K562 (cell line): ENCODE measurements around the gene LRRC14B. TPM values are rescaled to one million over a fixed set of nuclear protein-coding genes. Genes with fewer than 3 reads are reported as not detected.

ENCODE experiments used
- BACH1 ChIP-seq: fragments of 200-800 bp; sonication (Bioruptor generic); IDR thresholded peaks from 2 replicates; pipeline ENCODE4 v1.6.1; 2016; ENCODE audit warnings: missing genetic modification characterization, missing compliant biosample characterization
- CEBPG ChIP-seq, 3 experiments: fragments of 200-800 bp in 1 of 3; sonication (Bioruptor generic) in 1 of 3; sonication (generic) in 1 of 3; formaldehyde crosslinking in 1 of 3; IDR thresholded peaks in 2 of 3; conservative IDR thresholded peaks in 1 of 3; 2 replicates each; pipeline versions ENCODE4 v1.6.1 to v1.8.0; 2016 to 2022; ENCODE audit warnings: missing compliant biosample characterization in 2 of 3, missing genetic modification characterization in 2 of 3, mild to moderate bottlenecking in 1 of 3, missing genetic modification reagents in 1 of 3
- FOS ChIP-seq: IDR thresholded peaks from 3 replicates; pipeline ENCODE4 v1.6.1; 2011; ENCODE audit not compliant: insufficient read length; ENCODE audit errors: extremely low read depth
- GABPA ChIP-seq: fragments of 200-800 bp; sonication (Bioruptor generic); conservative IDR thresholded peaks from 2 replicates; pipeline ENCODE4 v1.6.1; 2016; ENCODE audit warnings: low read depth, missing genetic modification characterization, missing compliant biosample characterization
- HNRNPH1 ChIP-seq: fragments of 200-400 bp; formaldehyde crosslinking; optimal IDR thresholded peaks from 2 replicates; pipeline ENCODE3; 2017; ENCODE audit warnings: low read depth, mild to moderate bottlenecking, low read length, moderate library complexity
- HNRNPLL ChIP-seq: fragments of 200-400 bp; formaldehyde crosslinking; IDR thresholded peaks from 2 replicates; pipeline ENCODE4 v1.6.1; 2017; ENCODE audit warnings: low read length, low read depth, mild to moderate bottlenecking; ENCODE audit not compliant: poor library complexity, severe bottlenecking
- SAFB2 ChIP-seq: fragments of 200-400 bp; formaldehyde crosslinking; IDR thresholded peaks from 2 replicates; pipeline ENCODE4 v1.6.1; 2018; ENCODE audit warnings: borderline replicate concordance, low read length, low read depth, moderate library complexity; ENCODE audit not compliant: severe bottlenecking
- ZNF12 ChIP-seq: sonication (generic); formaldehyde crosslinking; IDR thresholded peaks from 2 replicates; pipeline ENCODE4 v1.4.0; 2020; ENCODE audit warnings: mild to moderate bottlenecking, missing genetic modification reagents
- ZNF165 ChIP-seq: fragments of 250-450 bp; sonication (Bioruptor Pico); IDR thresholded peaks from 2 replicates; pipeline ENCODE4 v1.4.0; 2020; ENCODE audit warnings: borderline replicate concordance
- ZNF175 ChIP-seq: fragments of 200-800 bp; sonication (Bioruptor generic); IDR thresholded peaks from 2 replicates; pipeline ENCODE4 v1.6.1; 2016; ENCODE audit warnings: low read depth, mild to moderate bottlenecking, missing genetic modification characterization, missing compliant biosample characterization
- ZNF3 ChIP-seq: fragments of 250-450 bp; sonication (Bioruptor Pico); IDR thresholded peaks from 2 replicates; pipeline ENCODE4 v1.5.0; 2021; ENCODE audit warnings: mild to moderate bottlenecking, moderate library complexity
- polyA plus RNA-seq, 8 experiments: library from polyadenylated mRNA; depleted of rRNA in 4 of 8; stranded (reverse) in 5 of 8; unstranded in 3 of 8; fragments of >200 nt; fragmentation: Nextera tagmentation in 2 of 8; fragmentation: Illumina TruSeq in 1 of 8; extraction: Ambion mirVana in 2 of 8; extraction: Trizol in 1 of 8; gene quantifications; 2 replicates each; pipeline versions ENCODE4 v1.2.1 to v1.2.3, GENCODE V29; 2011 to 2014; ENCODE audit warnings: inconsistent platforms in 1 of 8, missing spikeins in 1 of 8
- total RNA-seq, 7 experiments: library from RNA; depleted of rRNA in 6 of 7; stranded (reverse); fragments of >200 nt in 6 of 7; fragmentation: Illumina TruSeq in 2 of 7; extraction: Trizol in 2 of 7; gene quantifications; 2 replicates each; pipeline versions ENCODE4 v1.2.1 to v1.2.3, GENCODE V29; 2011 to 2021; ENCODE audit warnings: low replicate concordance in 1 of 7
- TF ChIP-seq, protein P1 (sequence below): fragments of 250-450 bp; sonication (Bioruptor Pico); IDR thresholded peaks from 2 replicates; pipeline ENCODE4 v1.9.0; 2021; ENCODE audit warnings: mild to moderate bottlenecking, inconsistent platforms
- TF ChIP-seq, protein P2 (sequence below), 2 experiments: fragments of 450-650 bp; IDR thresholded peaks; 2 replicates each; pipeline ENCODE4 v1.6.1; 2016; ENCODE audit warnings: mild to moderate bottlenecking in 2 of 2, borderline replicate concordance in 1 of 2, low read depth in 1 of 2, moderate library complexity in 1 of 2
- TF ChIP-seq, protein P3 (sequence below): fragments of 450-650 bp; IDR thresholded peaks from 2 replicates; pipeline ENCODE4 v1.6.1; 2017; ENCODE audit warnings: mild to moderate bottlenecking, moderate library complexity

The LRRC14B gene
- total and polyA plus RNA-seq, 9 of the 15 experiments (the other 6 are each of a cell fraction or from before 2014, with no cell fraction given): not detected

DNA sequence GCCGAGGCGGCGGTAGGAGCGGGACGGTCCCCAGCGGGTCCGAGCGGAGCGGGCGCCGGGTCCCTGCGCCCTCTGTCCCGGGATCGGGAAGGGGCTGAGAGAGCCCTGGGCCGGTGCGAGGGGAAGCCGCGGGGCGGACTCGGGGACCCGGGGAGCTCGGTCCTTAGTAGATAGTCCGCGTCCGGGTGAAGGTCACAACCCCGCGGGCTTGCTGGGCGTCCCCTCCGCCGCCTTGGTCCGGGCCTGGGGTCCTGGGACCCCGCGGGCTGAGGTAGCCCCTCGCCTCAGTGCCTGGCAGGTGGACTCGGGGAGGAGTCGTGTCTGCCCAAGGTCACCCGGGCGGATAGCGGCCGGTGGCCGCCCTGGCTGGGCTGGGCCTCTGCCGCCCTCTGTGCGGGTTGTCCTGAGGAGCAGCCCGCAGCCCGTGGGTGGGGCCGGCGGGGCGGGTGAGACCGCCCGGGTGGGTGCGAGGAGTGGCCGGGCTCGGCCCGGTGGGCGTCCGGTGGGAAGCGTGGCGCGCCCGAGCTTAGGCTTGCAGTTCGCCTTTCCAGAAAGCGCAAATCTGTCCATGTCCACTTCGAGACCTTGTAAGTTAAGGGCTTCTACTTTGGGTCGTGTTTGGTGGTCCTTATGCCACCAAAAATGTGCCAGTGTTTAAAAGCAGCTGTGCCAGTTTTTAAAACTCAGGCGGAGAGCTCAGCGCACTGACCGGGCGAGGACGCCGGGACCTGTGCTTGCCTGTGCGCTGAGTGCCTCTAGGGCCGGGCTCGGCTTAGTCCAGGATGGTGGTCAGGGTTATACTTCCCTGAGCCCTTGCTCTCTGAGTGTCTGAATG is 27.4 kb downstream of the LRRC14B start (continued):
- TF ChIP-seq, protein P1, sequence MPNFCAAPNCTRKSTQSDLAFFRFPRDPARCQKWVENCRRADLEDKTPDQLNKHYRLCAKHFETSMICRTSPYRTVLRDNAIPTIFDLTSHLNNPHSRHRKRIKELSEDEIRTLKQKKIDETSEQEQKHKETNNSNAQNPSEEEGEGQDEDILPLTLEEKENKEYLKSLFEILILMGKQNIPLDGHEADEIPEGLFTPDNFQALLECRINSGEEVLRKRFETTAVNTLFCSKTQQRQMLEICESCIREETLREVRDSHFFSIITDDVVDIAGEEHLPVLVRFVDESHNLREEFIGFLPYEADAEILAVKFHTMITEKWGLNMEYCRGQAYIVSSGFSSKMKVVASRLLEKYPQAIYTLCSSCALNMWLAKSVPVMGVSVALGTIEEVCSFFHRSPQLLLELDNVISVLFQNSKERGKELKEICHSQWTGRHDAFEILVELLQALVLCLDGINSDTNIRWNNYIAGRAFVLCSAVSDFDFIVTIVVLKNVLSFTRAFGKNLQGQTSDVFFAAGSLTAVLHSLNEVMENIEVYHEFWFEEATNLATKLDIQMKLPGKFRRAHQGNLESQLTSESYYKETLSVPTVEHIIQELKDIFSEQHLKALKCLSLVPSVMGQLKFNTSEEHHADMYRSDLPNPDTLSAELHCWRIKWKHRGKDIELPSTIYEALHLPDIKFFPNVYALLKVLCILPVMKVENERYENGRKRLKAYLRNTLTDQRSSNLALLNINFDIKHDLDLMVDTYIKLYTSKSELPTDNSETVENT (CRISPR knock-in tag): no peak
- no peak for TF ChIP-seq GABPA
- TF ChIP-seq HNRNPH1: no peak
- TF ChIP-seq HNRNPLL: no peak
- no peak for TF ChIP-seq ZNF165 (CRISPR knock-in tag)
- TF ChIP-seq, protein P2, sequence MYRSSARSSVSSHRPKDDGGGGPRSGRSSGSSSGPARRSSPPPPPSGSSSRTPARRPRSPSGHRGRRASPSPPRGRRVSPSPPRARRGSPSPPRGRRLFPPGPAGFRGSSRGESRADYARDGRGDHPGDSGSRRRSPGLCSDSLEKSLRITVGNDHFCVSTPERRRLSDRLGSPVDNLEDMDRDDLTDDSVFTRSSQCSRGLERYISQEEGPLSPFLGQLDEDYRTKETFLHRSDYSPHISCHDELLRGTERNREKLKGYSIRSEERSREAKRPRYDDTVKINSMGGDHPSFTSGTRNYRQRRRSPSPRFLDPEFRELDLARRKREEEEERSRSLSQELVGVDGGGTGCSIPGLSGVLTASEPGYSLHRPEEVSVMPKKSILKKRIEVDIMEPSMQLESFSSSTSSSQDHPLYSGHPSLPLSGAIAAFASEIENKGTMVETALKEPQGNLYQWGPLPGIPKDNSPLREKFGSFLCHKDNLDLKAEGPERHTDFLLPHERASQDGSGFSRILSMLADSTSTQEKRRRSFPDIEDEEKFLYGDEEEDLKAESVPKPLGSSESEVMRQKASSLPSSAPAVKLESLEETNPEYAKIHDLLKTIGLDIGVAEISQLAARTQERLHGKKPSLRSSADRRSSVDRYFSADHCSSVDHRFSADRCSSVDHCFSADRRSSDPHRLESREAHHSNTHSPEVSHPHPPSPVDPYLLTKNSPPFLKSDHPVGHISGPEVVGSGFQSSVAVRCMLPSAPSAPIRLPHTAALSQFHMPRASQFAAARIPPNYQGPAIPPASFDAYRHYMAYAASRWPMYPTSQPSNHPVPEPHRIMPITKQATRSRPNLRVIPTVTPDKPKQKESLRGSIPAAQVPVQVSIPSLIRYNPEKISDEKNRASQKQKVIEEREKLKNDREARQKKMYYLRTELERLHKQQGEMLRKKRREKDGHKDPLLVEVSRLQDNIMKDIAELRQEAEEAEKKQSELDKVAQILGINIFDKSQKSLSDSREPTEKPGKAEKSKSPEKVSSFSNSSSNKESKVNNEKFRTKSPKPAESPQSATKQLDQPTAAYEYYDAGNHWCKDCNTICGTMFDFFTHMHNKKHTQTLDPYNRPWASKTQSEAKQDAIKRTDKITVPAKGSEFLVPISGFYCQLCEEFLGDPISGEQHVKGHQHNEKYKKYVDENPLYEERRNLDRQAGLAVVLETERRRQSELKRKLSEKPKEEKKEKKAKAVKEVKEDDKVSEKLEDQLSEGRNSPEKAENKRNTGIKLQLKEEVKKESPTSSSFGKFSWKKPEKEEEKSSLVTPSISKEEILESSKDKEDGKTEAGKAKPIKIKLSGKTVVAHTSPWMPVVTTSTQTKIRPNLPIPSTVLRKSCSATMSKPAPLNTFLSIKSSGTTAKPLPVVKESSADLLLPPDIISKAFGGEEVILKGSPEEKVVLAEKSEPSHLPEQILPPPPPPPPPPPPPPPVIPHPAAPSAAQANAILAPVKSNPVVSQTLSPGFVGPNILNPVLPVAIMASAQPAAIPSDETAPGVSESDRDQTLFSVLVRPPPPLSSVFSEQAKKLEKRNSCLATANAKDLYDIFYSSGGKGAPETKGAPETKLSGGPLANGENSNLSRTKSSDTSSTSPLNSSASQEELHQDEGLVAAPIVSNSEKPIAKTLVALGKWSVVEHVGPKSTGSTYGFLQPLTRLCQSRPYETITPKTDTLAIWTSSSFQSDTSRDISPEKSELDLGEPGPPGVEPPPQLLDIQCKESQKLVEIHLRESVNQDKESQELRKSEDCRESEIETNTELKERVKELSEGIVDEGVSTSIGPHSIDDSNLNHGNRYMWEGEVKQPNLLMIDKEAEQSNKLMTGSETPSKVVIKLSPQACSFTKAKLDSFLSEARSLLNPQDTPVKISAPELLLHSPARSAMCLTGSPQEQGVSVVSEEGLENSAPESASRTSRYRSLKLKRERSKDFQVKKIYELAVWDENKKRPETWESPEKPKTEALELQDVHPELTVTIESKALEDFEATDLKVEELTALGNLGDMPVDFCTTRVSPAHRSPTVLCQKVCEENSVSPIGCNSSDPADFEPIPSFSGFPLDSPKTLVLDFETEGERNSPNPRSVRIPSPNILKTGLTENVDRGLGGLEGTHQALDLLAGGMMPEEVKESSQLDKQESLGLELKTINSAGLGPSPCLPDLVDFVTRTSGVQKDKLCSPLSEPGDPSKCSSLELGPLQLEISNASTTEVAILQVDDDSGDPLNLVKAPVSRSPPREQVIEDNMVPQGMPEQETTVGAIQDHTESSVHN (IDR thresholded peaks at IDR 0.05; ENCODE audit: borderline replicate concordance in 1 of 2, low read depth in 1 of 2): no peak
- TF ChIP-seq ZNF175 (CRISPR knock-in tag): no peak
- TF ChIP-seq BACH1: no peak
- TF ChIP-seq, protein P3, sequence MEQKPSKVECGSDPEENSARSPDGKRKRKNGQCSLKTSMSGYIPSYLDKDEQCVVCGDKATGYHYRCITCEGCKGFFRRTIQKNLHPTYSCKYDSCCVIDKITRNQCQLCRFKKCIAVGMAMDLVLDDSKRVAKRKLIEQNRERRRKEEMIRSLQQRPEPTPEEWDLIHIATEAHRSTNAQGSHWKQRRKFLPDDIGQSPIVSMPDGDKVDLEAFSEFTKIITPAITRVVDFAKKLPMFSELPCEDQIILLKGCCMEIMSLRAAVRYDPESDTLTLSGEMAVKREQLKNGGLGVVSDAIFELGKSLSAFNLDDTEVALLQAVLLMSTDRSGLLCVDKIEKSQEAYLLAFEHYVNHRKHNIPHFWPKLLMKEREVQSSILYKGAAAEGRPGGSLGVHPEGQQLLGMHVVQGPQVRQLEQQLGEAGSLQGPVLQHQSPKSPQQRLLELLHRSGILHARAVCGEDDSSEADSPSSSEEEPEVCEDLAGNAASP: no peak
- no peak for TF ChIP-seq ZNF3 (CRISPR knock-in tag)
- no peak for TF ChIP-seq FOS
- no peak for TF ChIP-seq SAFB2
- no peak for TF ChIP-seq CEBPG (CRISPR knock-in tag; IDR thresholded peaks at IDR 0.05)
- no peak for TF ChIP-seq CEBPG (tag; conservative IDR thresholded peaks at IDR 0.05 in 1 of 2, IDR thresholded peaks at IDR 0.05 in 1 of 2)
- no peak for TF ChIP-seq ZNF12 (CRISPR knock-in tag)
